HCT116 (cell line): ENCODE results near the gene TTYH1. TPM values are rescaled to one million over a fixed set of nuclear protein-coding genes. Genes with fewer than 3 reads are reported as not detected.

ENCODE experiments used
- ATAC-seq: fragments of 200-7000 bp; cut with Tn5 transposase; 2 replicates; pipeline ENCODE4 v1.9.1; 2020; ENCODE audit warnings: mild to moderate bottlenecking, moderate library complexity
- BruUV-seq: library from RNA; stranded (reverse); fragments of 400-500 nt; replicated peaks from 2 replicates; lab custom pipeline; 2021; lab: Mats Ljungman, UMichigan
- CTCF ChIA-PET: fragments of 300-600 bp; sonication (Branson Sonifier 250); formaldehyde crosslinking; loops from one replicate; lab custom pipeline; 2021; ENCODE audit warnings: antibody characterized with exemption; lab: Charles Lee
- POLR2A ChIA-PET: fragments of 300-600, 350-600 bp; sonication (Branson Sonifier 250); formaldehyde crosslinking; loops from one replicate; lab custom pipeline; 2021; ENCODE audit warnings: antibody characterized with exemption; lab: Charles Lee
- RAD21 ChIA-PET, 2 experiments: fragments of 300-600 bp; sonication (Branson Sonifier 250); formaldehyde crosslinking; loops; one replicate each; lab custom pipeline; 2023; ENCODE audit warnings: low total read pairs in 2 of 2; ENCODE audit not compliant: uncharacterized antibody in 2 of 2, unreplicated experiment in 2 of 2, low non-redundant PET in 1 of 2; lab: Charles Lee
- DNase-seq: peaks from one replicate; pipeline ENCODE4 v3.0.0-alpha.2; 2010; ENCODE audit warnings: low read depth, low spot score
- H2AFZ ChIP-seq: fragments of 200-600 bp; shearing (Covaris generic), sonication (generic); 2 replicates; pipeline ENCODE4 v1.6.1; 2017; ENCODE audit warnings: low read depth, mixed run types, mixed read lengths, antibody characterized with exemption, low read length; ENCODE audit not compliant: poor library complexity, severe bottlenecking
- H3K27ac ChIP-seq: 2 replicates; pipeline ENCODE4 v1.5.1; 2012; ENCODE audit warnings: low read depth, low read length
- H3K27me3 ChIP-seq: fragments of 200-600 bp; sonication (generic); 2 replicates; pipeline ENCODE4 v1.6.1; 2016; ENCODE audit warnings: mixed run types, low read length, mixed read lengths; ENCODE audit not compliant: insufficient read depth
- H3K36me3 ChIP-seq, 2 experiments: fragments of 200-500 bp in 1 of 2; fragments of 200-600 bp in 1 of 2; sonication (Bioruptor generic) in 1 of 2; sonication (generic) in 1 of 2; 2 replicates each; pipeline versions ENCODE4 v1.5.1 to v1.6.1; 2014 to 2016; ENCODE audit warnings: low read length in 2 of 2, inconsistent platforms in 1 of 2, mixed read lengths in 1 of 2, mixed run types in 1 of 2; ENCODE audit not compliant: insufficient read depth in 2 of 2, control insufficient read depth in 1 of 2
- H3K4me1 ChIP-seq, 2 experiments: fragments of 200-600 bp in 1 of 2; sonication (generic) in 1 of 2; 2 replicates each; pipeline versions ENCODE4 v1.5.1 to v1.6.1; 2012 to 2017; ENCODE audit warnings: low read length in 2 of 2, inconsistent platforms in 1 of 2, mild to moderate bottlenecking in 1 of 2, mixed read lengths in 1 of 2, mixed run types in 1 of 2, moderate library complexity in 1 of 2; ENCODE audit not compliant: insufficient read depth in 2 of 2, control insufficient read depth in 1 of 2
- H3K4me2 ChIP-seq: fragments of 200-600 bp; sonication (generic); 2 replicates; pipeline ENCODE4 v1.6.1; 2017; ENCODE audit warnings: mixed run types, low read length, mixed read lengths
- H3K4me3 ChIP-seq, 2 experiments: fragments of 200-600 bp in 1 of 2; sonication (generic) in 1 of 2; replicated peaks in 1 of 2; 2 replicates each; pipeline ENCODE4 v1.5.1; 2011 to 2016; ENCODE audit warnings: low read length in 2 of 2, control low read depth in 1 of 2, low read depth in 1 of 2, mild to moderate bottlenecking in 1 of 2, mixed read lengths in 1 of 2, mixed run types in 1 of 2
- H3K79me2 ChIP-seq: fragments of 200-600 bp; sonication (generic); 2 replicates; pipeline ENCODE4 v1.6.1; 2017; ENCODE audit warnings: mild to moderate bottlenecking, mixed run types, low read length, moderate library complexity, mixed read lengths; ENCODE audit not compliant: insufficient read depth
- H3K9ac ChIP-seq: fragments of 200-600 bp; sonication (generic); 2 replicates; pipeline ENCODE4 v1.6.1; 2016; ENCODE audit warnings: low read length, mixed read lengths
- H3K9me2 ChIP-seq: fragments of 200-600 bp; sonication (generic), shearing (Covaris generic); 2 replicates; pipeline ENCODE4 v1.6.1; 2017; ENCODE audit warnings: mixed run types, mild to moderate bottlenecking, moderate library complexity; ENCODE audit not compliant: insufficient read depth
- H3K9me3 ChIP-seq, 2 experiments: fragments of 200-500 bp in 1 of 2; fragments of 200-600 bp in 1 of 2; sonication (Bioruptor generic) in 1 of 2; sonication (generic) in 1 of 2; 2 replicates each; pipeline ENCODE4 v1.6.1; 2014 to 2017; ENCODE audit warnings: low read length in 2 of 2, mixed read lengths in 2 of 2, inconsistent platforms in 1 of 2, low read depth in 1 of 2, mild to moderate bottlenecking in 1 of 2, mixed run types in 1 of 2, moderate library complexity in 1 of 2; ENCODE audit not compliant: control insufficient read depth in 1 of 2, insufficient read depth in 1 of 2
- H4K20me1 ChIP-seq: fragments of 200-600 bp; sonication (generic), shearing (Covaris generic); 2 replicates; pipeline ENCODE4 v1.6.1; 2017; ENCODE audit warnings: mixed run types, mild to moderate bottlenecking, moderate library complexity; ENCODE audit not compliant: insufficient read depth
- CEBPB ChIP-seq: IDR thresholded peaks from 2 replicates; pipeline ENCODE4 v1.6.1; 2012; ENCODE audit warnings: low read depth
- CTCF ChIP-seq, 3 experiments: fragments of 200-600 bp in 1 of 3; sonication (generic) in 1 of 3; IDR thresholded peaks in 2 of 3; conservative IDR thresholded peaks in 1 of 3; 2 replicates each; pipeline ENCODE4 v1.5.1; 2012 to 2017; ENCODE audit warnings: low read depth in 2 of 3, low read length in 2 of 3, antibody characterized with exemption in 1 of 3, borderline replicate concordance in 1 of 3, control low read depth in 1 of 3, mild to moderate bottlenecking in 1 of 3, mixed read lengths in 1 of 3, mixed run types in 1 of 3, moderate library complexity in 1 of 3; ENCODE audit not compliant: insufficient read depth in 1 of 3
- ELF1 ChIP-seq: IDR thresholded peaks from 2 replicates; pipeline ENCODE4 v1.6.1; 2012; ENCODE audit warnings: low read depth, borderline replicate concordance
- EZH2phosphoT487 ChIP-seq: fragments of 200-600 bp; IDR thresholded peaks from 2 replicates; pipeline ENCODE4 v1.6.1; 2018; ENCODE audit warnings: antibody characterized with exemption, borderline replicate concordance
- FOSL1 ChIP-seq: IDR thresholded peaks from 2 replicates; pipeline ENCODE4 v1.6.1; 2012; ENCODE audit warnings: low read depth
- MAX ChIP-seq: IDR thresholded peaks from 2 replicates; pipeline ENCODE4 v1.6.1; 2012
- POLR2AphosphoS5 ChIP-seq: IDR thresholded peaks from 2 replicates; pipeline ENCODE4 v1.6.1; 2011; ENCODE audit warnings: mild to moderate bottlenecking, low read depth, low read length, moderate library complexity
- RAD21 ChIP-seq: IDR thresholded peaks from 2 replicates; pipeline ENCODE4 v1.6.1; 2012; ENCODE audit warnings: low read depth, mild to moderate bottlenecking
- SIN3A ChIP-seq: IDR thresholded peaks from 2 replicates; pipeline ENCODE4 v1.6.1; 2012; ENCODE audit warnings: low read depth
- SP1 ChIP-seq: IDR thresholded peaks from 2 replicates; pipeline ENCODE4 v1.6.1; 2012; ENCODE audit warnings: low read depth
- SRF ChIP-seq: IDR thresholded peaks from 2 replicates; pipeline ENCODE4 v1.6.1; 2012; ENCODE audit warnings: low read depth
- TCF7L2 ChIP-seq: IDR thresholded peaks from 2 replicates; pipeline ENCODE4 v1.7.0; 2011; ENCODE audit warnings: borderline replicate concordance, inconsistent platforms; ENCODE audit not compliant: insufficient read depth, insufficient read length; ENCODE audit errors: extremely low read depth
- YY1 ChIP-seq: IDR thresholded peaks from 2 replicates; pipeline ENCODE4 v1.6.1; 2011; ENCODE audit warnings: low read length, low read depth, moderate library complexity, mild to moderate bottlenecking; ENCODE audit not compliant: insufficient replicate concordance; ENCODE audit errors: extremely low read depth
- ZBTB33 ChIP-seq: IDR thresholded peaks from 2 replicates; pipeline ENCODE4 v1.6.1; 2011; ENCODE audit warnings: mild to moderate bottlenecking, low read length, moderate library complexity; ENCODE audit not compliant: insufficient replicate concordance; ENCODE audit errors: extremely low read depth
- ZNF274 ChIP-seq: fragments of 200-500 bp; sonication (Bioruptor generic); IDR thresholded peaks from 2 replicates; pipeline ENCODE4 v1.6.1; 2014; ENCODE audit warnings: mild to moderate bottlenecking, low read depth, low read length, inconsistent platforms
- intact Hi-C: fragments of 100-400 bp; cut with micrococcal nuclease; formaldehyde crosslinking; loops from 2 replicates; pipeline ENCODE4 v1.10.0; 2022
- total RNA-seq: library from RNA; stranded (reverse); gene quantifications from one replicate; pipeline ENCODE4 v1.2.1, GENCODE V29; 2021; ENCODE audit not compliant: unreplicated experiment

Gene TTYH1
- total RNA-seq, 1 experiment from 2014 or later = 0.37 TPM

GRCh38 chr19:54428323-54429175 is 13.3 kb downstream of the TTYH1 start:
- Histone ChIP-seq H3K4me2 (no peak overlapping the region), H2AFZ (no peak overlapping the region), H3K9ac (no peak overlapping the region), H3K4me3 (no peak overlapping the region), H3K4me1 (peaks cover 29 to 36% of the 10 kb centered on the region in 2 experiments), H4K20me1 (no peaks in the 10 kb centered on the region), H3K27ac (no peak overlapping the region), H3K36me3 (no peaks in the 10 kb centered on the region), H3K27me3 (no peaks in the 10 kb centered on the region), H3K9me2 (no peaks in the 10 kb centered on the region), H3K9me3 (no peaks in the 10 kb centered on the region), H3K79me2 (no peaks in the 10 kb centered on the region)
- ChIA-PET RAD21 (no interaction called here), CTCF (interaction anchor here (1.4 kb wide), 1 partner anchor 11 kb away, joined by 4 read pairs; no protein-coding TSS in a partner anchor), POLR2A (interaction anchor here (0.9 kb wide), 1 partner anchor 35 kb away, joined by 3 read pairs; the partner anchor contains the start of gene LENG9)
- no peak for ATAC-seq
- intact Hi-C loops = no loop called here
- no TSS peak for BruUV-seq
- no peak for DNase-seq
- TF ChIP-seq TCF7L2 (no peak), MAX (no peak), ZNF274 (no peak), CTCF (IDR thresholded peaks at IDR 0.05 in 2 of 3, conservative IDR thresholded peaks at IDR 0.05 in 1 of 3; ENCODE audit: borderline replicate concordance in 1 of 3, insufficient read depth in 1 of 3, low read depth in 2 of 3, low read length in 2 of 3) (no peak), SP1 (no peak), ZBTB33 (no peak), ELF1 (no peak), SRF (no peak), RAD21 (no peak), CEBPB (no peak), POLR2AphosphoS5 (no peak), FOSL1 (no peak), SIN3A (no peak), EZH2phosphoT487 (no peak), YY1 (no peak)
